Measurements from ENCODE around the gene CEP72. TPM values are rescaled to one million over a fixed set of nuclear protein-coding genes. Genes with fewer than 3 reads are reported as not detected.

The CEP72 gene
- total RNA-seq, 1 experiment from 2014 or later = 24.8 TPM

DNA sequence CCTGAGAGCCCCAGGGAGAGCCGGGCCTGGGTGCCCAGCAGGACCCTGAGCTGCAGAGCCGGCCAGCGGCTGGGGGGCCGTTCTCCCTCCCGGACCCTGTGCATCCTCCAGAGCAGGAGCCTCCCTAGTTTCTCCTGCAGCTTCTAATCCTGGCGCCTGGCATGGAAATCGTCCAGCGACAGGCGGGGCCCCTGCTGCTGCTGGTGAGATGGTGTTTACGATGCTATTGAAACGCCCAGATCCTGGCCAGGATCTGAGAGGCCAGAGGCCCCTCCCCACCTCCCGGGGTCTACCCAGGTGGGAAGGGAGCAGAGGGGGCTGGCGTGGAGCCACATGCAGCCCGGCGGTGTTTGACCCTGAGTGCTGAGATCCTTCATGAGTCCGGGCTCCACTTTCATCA lies 38.2 kb upstream of the CEP72 start:
- H3K4me1 ChIP-seq (ENCODE audit: insufficient read depth, low read length) = no peaks in the 10 kb centered on the region
- no peak overlapping the region for H2BK20ac ChIP-seq (ENCODE audit: low read depth, low read length, poor library complexity, severe bottlenecking)
- DNase-seq = peak; percentile 24
- H4K91ac ChIP-seq (ENCODE audit: insufficient read length, low read depth, low read length) = no peak overlapping the region
- H4K8ac ChIP-seq (replicated peaks; ENCODE audit: insufficient read length, low read depth, low read length) = no peak overlapping the region
- H3K4me1 Mint-ChIP-seq = peaks cover 4 to 13% of the 10 kb centered on the region in 2 experiments
- H3K79me1 ChIP-seq (ENCODE audit: insufficient read depth, low read depth, low read length, poor library complexity, severe bottlenecking) = no peaks in the 10 kb centered on the region
- no peak overlapping the region for H4K5ac ChIP-seq (ENCODE audit: insufficient read length, low read depth, low read length)
- H3K56ac ChIP-seq (ENCODE audit: insufficient read length, low read depth, low read length) = no peak overlapping the region
- no peak overlapping the region for H2AK5ac ChIP-seq (ENCODE audit: insufficient read length, low read length)
- no peaks in the 10 kb centered on the region for H4K20me1 ChIP-seq (ENCODE audit: control insufficient read depth, insufficient read depth, insufficient read length)
- no peak overlapping the region for H2AFZ ChIP-seq (ENCODE audit: low read length)
- H2BK5ac ChIP-seq (ENCODE audit: insufficient read length, low read length) = no peak overlapping the region
- H3K23ac ChIP-seq (ENCODE audit: insufficient read length, low read depth, low read length) = no peak overlapping the region
- peaks cover 17 to 19% of the 10 kb centered on the region in 2 experiments for H3K9me3 Mint-ChIP-seq
- H3K4me3 Mint-ChIP-seq = no peak overlapping the region
- H3K27me3 Mint-ChIP-seq (ENCODE audit: low read depth) = peaks cover 48% of the 10 kb centered on the region
- no peak overlapping the region for H2BK12ac ChIP-seq (ENCODE audit: insufficient read length, low read depth, low read length)
- no peaks in the 10 kb centered on the region for H3K79me2 ChIP-seq (ENCODE audit: insufficient read depth, low read length)
- no CpG with 5 or more reads among the region's 16 CpGs for WGBS (ENCODE audit: extremely low coverage, insufficient read length, low lambda C conversion rate)
- peaks cover 4% of the 10 kb centered on the region for H3K9me3 ChIP-seq (ENCODE audit: control insufficient read depth, low read depth, low read length)
- no peaks in the 10 kb centered on the region for H3K27me3 ChIP-seq (ENCODE audit: insufficient read depth, low read length)
- H3K27ac ChIP-seq (ENCODE audit: insufficient read length, low read depth, low read length) = no peak overlapping the region
- no peak for TF ChIP-seq CTCF (conservative IDR thresholded peaks at IDR 0.05)
- no peak overlapping the region for H3K27ac Mint-ChIP-seq
- H3K9ac ChIP-seq (ENCODE audit: extremely low read depth, insufficient read length, low read length) = no peak overlapping the region
- peaks cover 0 to 14% (median 0%) of the 10 kb centered on the region in 3 experiments; a peak in 2 of 7 replicates for H3K36me3 Mint-ChIP-seq (ENCODE audit: insufficient read depth in 1 of 3, low read depth in 3 of 3)
- H3K4ac ChIP-seq (ENCODE audit: low read depth, low read length) = no peak overlapping the region
- H3T11ph ChIP-seq (ENCODE audit: low read length) = no peak overlapping the region
- no peak overlapping the region for H2BK120ac ChIP-seq (ENCODE audit: low read depth, low read length, poor library complexity, severe bottlenecking)
- H3K18ac ChIP-seq (ENCODE audit: insufficient read length, low read depth, low read length) = no peak overlapping the region
- H3K4me2 ChIP-seq (ENCODE audit: insufficient read depth, insufficient read length, low read length) = no peak overlapping the region
- H3K23me2 ChIP-seq (ENCODE audit: insufficient read length, low read depth, low read length, poor library complexity, severe bottlenecking) = no peaks in the 10 kb centered on the region
- H2BK15ac ChIP-seq (ENCODE audit: low read depth, low read length) = no peak overlapping the region
- no peak overlapping the region for H3K14ac ChIP-seq (ENCODE audit: insufficient read depth, low read length)

Measured in H9 (cell line).